ENCODE data around the gene ZC3H6.

DNA sequence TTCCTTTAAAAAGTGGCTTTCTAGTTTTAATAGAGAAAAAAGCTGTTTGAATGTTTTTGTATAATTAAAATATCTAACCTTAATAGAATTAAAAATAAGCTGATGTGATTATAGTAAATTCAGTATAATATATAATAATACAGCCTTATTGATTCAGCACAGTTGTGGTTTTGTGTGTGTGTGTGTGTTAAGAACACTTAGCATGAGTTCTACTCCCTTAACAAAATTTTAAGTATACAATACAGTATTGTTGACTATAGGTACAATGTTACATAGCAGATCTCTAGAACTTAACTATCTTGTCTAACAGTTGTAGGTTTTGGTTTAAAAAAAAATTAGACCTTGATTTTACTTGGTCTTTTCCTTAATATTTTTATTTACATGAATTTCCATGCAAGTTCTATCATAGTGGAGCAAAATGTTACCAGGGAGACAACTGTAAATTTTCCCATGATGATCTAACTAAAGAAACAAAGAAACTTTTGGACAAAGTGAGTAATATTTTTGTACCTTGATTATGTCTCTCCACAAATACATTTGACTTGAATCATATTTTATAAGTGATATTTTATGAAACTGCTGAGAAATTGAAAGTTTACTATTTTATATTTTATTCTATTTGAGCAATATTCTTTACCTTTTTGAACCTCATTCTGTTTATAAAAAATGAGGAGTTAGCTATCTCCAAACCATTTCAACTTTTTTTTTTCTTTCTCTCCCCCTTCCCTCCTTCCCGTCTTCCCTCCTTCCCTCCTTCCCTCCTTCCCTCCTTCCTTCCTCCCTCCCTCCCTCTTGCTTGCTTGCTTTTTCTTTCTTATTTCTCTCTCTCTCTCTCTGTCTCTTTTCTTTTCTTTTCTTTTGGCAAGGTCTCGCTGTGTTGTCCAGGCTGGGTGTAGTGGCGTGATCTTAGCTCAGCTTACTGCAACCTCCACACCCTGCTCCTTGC lies 46.3 kb downstream of the ZC3H6 start:
- TF ChIP-seq, protein P1, sequence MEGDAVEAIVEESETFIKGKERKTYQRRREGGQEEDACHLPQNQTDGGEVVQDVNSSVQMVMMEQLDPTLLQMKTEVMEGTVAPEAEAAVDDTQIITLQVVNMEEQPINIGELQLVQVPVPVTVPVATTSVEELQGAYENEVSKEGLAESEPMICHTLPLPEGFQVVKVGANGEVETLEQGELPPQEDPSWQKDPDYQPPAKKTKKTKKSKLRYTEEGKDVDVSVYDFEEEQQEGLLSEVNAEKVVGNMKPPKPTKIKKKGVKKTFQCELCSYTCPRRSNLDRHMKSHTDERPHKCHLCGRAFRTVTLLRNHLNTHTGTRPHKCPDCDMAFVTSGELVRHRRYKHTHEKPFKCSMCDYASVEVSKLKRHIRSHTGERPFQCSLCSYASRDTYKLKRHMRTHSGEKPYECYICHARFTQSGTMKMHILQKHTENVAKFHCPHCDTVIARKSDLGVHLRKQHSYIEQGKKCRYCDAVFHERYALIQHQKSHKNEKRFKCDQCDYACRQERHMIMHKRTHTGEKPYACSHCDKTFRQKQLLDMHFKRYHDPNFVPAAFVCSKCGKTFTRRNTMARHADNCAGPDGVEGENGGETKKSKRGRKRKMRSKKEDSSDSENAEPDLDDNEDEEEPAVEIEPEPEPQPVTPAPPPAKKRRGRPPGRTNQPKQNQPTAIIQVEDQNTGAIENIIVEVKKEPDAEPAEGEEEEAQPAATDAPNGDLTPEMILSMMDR (IDR thresholded peaks at IDR 0.05; ENCODE audit: low read depth, low read length) = no peak
- no peak for TF ChIP-seq POLR2A (IDR thresholded peaks at IDR 0.05; ENCODE audit: extremely low read depth, insufficient read length)
